HepG2 (cell line): ENCODE data around the gene CBLC. TPM values are rescaled to one million over a fixed set of nuclear protein-coding genes. Genes with fewer than 3 reads are reported as not detected.

Experiments
- AGO1 ChIP-seq: fragments of 200-400 bp; formaldehyde crosslinking; IDR thresholded peaks from 2 replicates; pipeline ENCODE4 v1.6.1; 2017; ENCODE audit warnings: mild to moderate bottlenecking, low read depth, low read length, moderate library complexity; ENCODE audit not compliant: poor library complexity, severe bottlenecking
- EEA1 ChIP-seq: sonication (generic); formaldehyde crosslinking; IDR thresholded peaks from 2 replicates; pipeline ENCODE4 v1.5.1; 2020; ENCODE audit warnings: mild to moderate bottlenecking, missing genetic modification reagents, borderline replicate concordance
- MIER2 ChIP-seq: IDR thresholded peaks from 2 replicates; pipeline ENCODE4 v1.6.1; 2016; ENCODE audit warnings: missing biosample characterization, missing genetic modification reagents
- MIER3 ChIP-seq: IDR thresholded peaks from 2 replicates; pipeline ENCODE4 v1.6.1; 2016; ENCODE audit warnings: missing compliant biosample characterization, borderline replicate concordance
- NFAT5 ChIP-seq: sonication (generic); formaldehyde crosslinking; IDR thresholded peaks from 2 replicates; pipeline ENCODE4 v1.4.0; 2020; ENCODE audit warnings: missing genetic modification reagents
- TAF1 ChIP-seq: sonication (generic); formaldehyde crosslinking; IDR thresholded peaks from 2 replicates; pipeline ENCODE4 v1.4.0; 2020; ENCODE audit warnings: missing genetic modification reagents
- TARDBP ChIP-seq: sonication (generic); formaldehyde crosslinking; IDR thresholded peaks from 2 replicates; pipeline ENCODE4 v1.8.0; 2022; ENCODE audit warnings: mild to moderate bottlenecking, missing genetic modification reagents
- TFDP2 ChIP-seq: sonication (generic); formaldehyde crosslinking; IDR thresholded peaks from 2 replicates; pipeline ENCODE4 v1.4.0; 2020; ENCODE audit warnings: missing genetic modification reagents
- WIZ ChIP-seq: sonication (generic); formaldehyde crosslinking; IDR thresholded peaks from 2 replicates; pipeline ENCODE4 v1.5.1; 2020; ENCODE audit warnings: mild to moderate bottlenecking, missing genetic modification reagents
- ZNF124 ChIP-seq: sonication (generic); formaldehyde crosslinking; IDR thresholded peaks from 2 replicates; pipeline ENCODE4 v1.4.0; 2020; ENCODE audit warnings: missing genetic modification reagents
- ZNF142 ChIP-seq: sonication (generic); formaldehyde crosslinking; IDR thresholded peaks from 2 replicates; pipeline ENCODE4 v1.4.0; 2020; ENCODE audit warnings: missing genetic modification reagents
- ZNF350 ChIP-seq: sonication (generic); formaldehyde crosslinking; IDR thresholded peaks from 2 replicates; pipeline ENCODE4 v1.4.0; 2020; ENCODE audit warnings: mild to moderate bottlenecking, low read depth, missing genetic modification reagents, borderline replicate concordance
- ZNF547 ChIP-seq: sonication (generic); formaldehyde crosslinking; IDR thresholded peaks from 2 replicates; pipeline ENCODE4 v1.5.1; 2020; ENCODE audit warnings: mild to moderate bottlenecking, missing genetic modification reagents
- ZNF562 ChIP-seq: sonication (generic); formaldehyde crosslinking; IDR thresholded peaks from 2 replicates; pipeline ENCODE4 v1.8.0; 2022; ENCODE audit warnings: missing genetic modification reagents, borderline replicate concordance
- ZNF563 ChIP-seq: sonication (generic); formaldehyde crosslinking; IDR thresholded peaks from 2 replicates; pipeline ENCODE4 v1.8.0; 2022; ENCODE audit warnings: mild to moderate bottlenecking, moderate library complexity, missing genetic modification reagents
- ZNF850 ChIP-seq: sonication (generic); formaldehyde crosslinking; conservative IDR thresholded peaks from 2 replicates; pipeline ENCODE4 v1.9.0; 2021; ENCODE audit warnings: mild to moderate bottlenecking, missing genetic modification reagents
- ZNF878 ChIP-seq: sonication (generic); formaldehyde crosslinking; IDR thresholded peaks from 2 replicates; pipeline ENCODE4 v1.8.1; 2023; ENCODE audit warnings: mild to moderate bottlenecking, missing genetic modification reagents, moderate library complexity
- polyA plus RNA-seq, 8 experiments: library from polyadenylated mRNA; depleted of rRNA in 3 of 8; stranded (reverse) in 7 of 8; unstranded in 1 of 8; fragments of >200 nt; fragmentation: Illumina TruSeq in 4 of 8; extraction: Trizol in 4 of 8; gene quantifications; 2 replicates each; pipeline versions ENCODE4 v1.2.1 to v1.2.3, GENCODE V29; 2011 to 2016; ENCODE audit warnings: low read depth in 4 of 8, missing spikeins in 1 of 8, mixed read lengths in 1 of 8; ENCODE audit not compliant: insufficient read depth in 1 of 8
- total RNA-seq, 5 experiments: library from RNA; depleted of rRNA; stranded (reverse); fragments of >200 nt; fragmentation: Illumina TruSeq; extraction: Trizol; gene quantifications; 2 replicates each; pipeline ENCODE4 v1.2.3, GENCODE V29; 2016; ENCODE audit warnings: low read depth in 1 of 5

The CBLC gene
- total and polyA plus RNA-seq, 2 of the 13 experiments (the other 11 are each of a cell fraction or from before 2014, with no cell fraction given) = 1.8 to 2.6 TPM

GRCh38 chr19:44845612-44846454, 68.1 kb downstream of the CBLC start, which contains the start of gene NECTIN2 (continued):
- TF ChIP-seq TFDP2 (CRISPR knock-in tag) (no peak), NFAT5 (CRISPR knock-in tag) (no peak), MIER2 (CRISPR knock-in tag) (0 out of 2 replicates have a peak, but pooled peaks have one; percentile 27), AGO1 (no peak), ZNF350 (CRISPR knock-in tag) (no peak), ZNF563 (CRISPR knock-in tag) (no peak; the same call in 1 of the 2 replicates), TAF1 (CRISPR knock-in tag) (peak; percentile 76), ZNF562 (no peak), WIZ (CRISPR knock-in tag) (no peak), ZNF124 (CRISPR knock-in tag) (peak; percentile 95), ZNF878 (CRISPR knock-in tag) (no peak), ZNF142 (CRISPR knock-in tag) (no peak), MIER3 (peak; percentile 24; the same call in 1 of the 2 replicates), EEA1 (CRISPR knock-in tag) (no peak; the same call in 1 of the 2 replicates), ZNF547 (CRISPR knock-in tag) (no peak), ZNF850 (CRISPR knock-in tag) (no peak), TARDBP (peak; percentile 71; the same call in 1 of the 2 replicates)
